Endodermal cell (in vitro differentiated cells): Measurements from ENCODE around the gene MTF1. TPM values are rescaled to one million over a fixed set of nuclear protein-coding genes. Genes with fewer than 3 reads are reported as not detected.

Experiments used
- DNase-seq: peaks from one replicate; pipeline ENCODE4 v3.0.0-alpha.2; 2017
- H3K27ac ChIP-seq: 2 replicates; pipeline ENCODE4 v1.5.1; 2013; ENCODE audit warnings: mild to moderate bottlenecking, low read depth, low read length, moderate library complexity
- H3K27me3 ChIP-seq: 2 replicates; pipeline ENCODE4 v1.6.1; 2013; ENCODE audit warnings: mild to moderate bottlenecking, low read length, moderate library complexity; ENCODE audit not compliant: insufficient read depth, control insufficient read depth, poor library complexity, severe bottlenecking
- H3K36me3 ChIP-seq: 2 replicates; pipeline ENCODE4 v1.7.0; 2013; ENCODE audit warnings: mild to moderate bottlenecking, low read length, moderate library complexity; ENCODE audit not compliant: control insufficient read depth, insufficient read depth
- H3K4me1 ChIP-seq: one replicate; pipeline ENCODE4 v1.7.0; 2013; ENCODE audit warnings: low read length; ENCODE audit not compliant: control insufficient read depth, insufficient read depth
- H3K4me3 ChIP-seq: 2 replicates; pipeline ENCODE4 v1.5.1; 2013; ENCODE audit warnings: mild to moderate bottlenecking, low read length, moderate library complexity
- H3K9ac ChIP-seq: 2 replicates; pipeline ENCODE4 v1.6.1; 2013; ENCODE audit warnings: mild to moderate bottlenecking, low read length, moderate library complexity; ENCODE audit not compliant: poor library complexity, severe bottlenecking; ENCODE audit errors: extremely low read depth
- H3K9me3 ChIP-seq: 2 replicates; pipeline ENCODE4 v1.6.1; 2013; ENCODE audit warnings: mild to moderate bottlenecking, low read length, moderate library complexity; ENCODE audit not compliant: control insufficient read depth
- H3K27ac Mint-ChIP-seq: 2 replicates; pipeline ENCODE4 v1.8.0; 2020; ENCODE audit warnings: mixed read lengths
- H3K27me3 Mint-ChIP-seq: 2 replicates; pipeline ENCODE4 v1.8.0; 2021; ENCODE audit warnings: mild to moderate bottlenecking, mixed read lengths; ENCODE audit not compliant: insufficient read depth
- H3K36me3 Mint-ChIP-seq: 2 replicates; pipeline ENCODE4 v1.8.0; 2020; ENCODE audit warnings: low read depth, mixed read lengths
- H3K4me1 Mint-ChIP-seq: 2 replicates; pipeline ENCODE4 v1.8.0; 2020; ENCODE audit warnings: mixed read lengths
- H3K4me3 Mint-ChIP-seq: 2 replicates; pipeline ENCODE4 v1.8.0; 2020; ENCODE audit warnings: mild to moderate bottlenecking, moderate library complexity, mixed read lengths
- H3K9me3 Mint-ChIP-seq: 2 replicates; pipeline ENCODE4 v1.8.0; 2020; ENCODE audit warnings: mild to moderate bottlenecking, mixed read lengths
- CTCF ChIP-seq: fragments of 200-600 bp; sonication (generic); conservative IDR thresholded peaks from 2 replicates; pipeline ENCODE4 v1.5.0; 2021; ENCODE audit warnings: antibody characterized with exemption, mild to moderate bottlenecking
- WGBS, 2 experiments: methylation state at CpG; one replicate each; pipeline versions ENCODE4 v1.1.5 to v1.1.7; 2013; ENCODE audit warnings: missing lambda C conversion rate in 2 of 2, mixed read lengths in 1 of 2; ENCODE audit not compliant: insufficient coverage in 1 of 2, insufficient read length in 1 of 2; 5-methylcytosine and 5-hydroxymethylcytosine counted together
- total RNA-seq, 2 donors: library from RNA; stranded (reverse); fragmentation: NEBNext Ultra II Directional in 1 of 2; extraction: Animal tissue kit (Norgen Biotek cat#: 25700) in 1 of 2; gene quantifications; 2 replicates in 1 of 2; 3 replicates in 1 of 2; pipeline ENCODE4 v1.2.1, GENCODE V29; 2021

Gene MTF1
- total RNA-seq, 2 donors from 2014 or later = 16.6 to 17.1 TPM

- H3K27me3 ChIP-seq = no peaks in the 10 kb centered on the region
- no peaks in the 10 kb centered on the region for H3K9me3 ChIP-seq
- no peak for TF ChIP-seq CTCF
- no peak overlapping the region for H3K4me3 Mint-ChIP-seq
- H3K27ac Mint-ChIP-seq = no peak overlapping the region
- H3K9me3 Mint-ChIP-seq = no peaks in the 10 kb centered on the region
- no peaks in the 10 kb centered on the region for H3K4me1 ChIP-seq
- no peak overlapping the region for H3K4me3 ChIP-seq
- 67 to 88% methylated on average over 3 to 12 of the region's 12 CpGs for WGBS, 2 experiments
- H3K36me3 Mint-ChIP-seq = peaks cover 46% of the 10 kb centered on the region
- no peak overlapping the region for H3K9ac ChIP-seq
- no peaks in the 10 kb centered on the region for H3K27me3 Mint-ChIP-seq
- no peaks in the 10 kb centered on the region for H3K4me1 Mint-ChIP-seq
- peaks cover 53% of the 10 kb centered on the region for H3K36me3 ChIP-seq
- no peak overlapping the region for H3K27ac ChIP-seq
- DNase-seq = no peak
Observed at GRCh38 chr1:37828410-37829074, 30.9 kb downstream of the MTF1 start.

GRCh38 chr1:37825506-37825905, 33.9 kb downstream of the MTF1 start:
- Mint-ChIP-seq H3K27me3 (no peaks in the 10 kb centered on the region), H3K36me3 (peaks cover 51% of the 10 kb centered on the region), H3K4me3 (no peak overlapping the region), H3K4me1 (no peaks in the 10 kb centered on the region), H3K9me3 (no peaks in the 10 kb centered on the region), H3K27ac (no peak overlapping the region)
- WGBS, 2 experiments = 98 to 100% methylated on average over 2 of the region's 2 CpGs
- Histone ChIP-seq H3K9ac (no peak overlapping the region), H3K9me3 (no peaks in the 10 kb centered on the region), H3K4me1 (no peaks in the 10 kb centered on the region), H3K4me3 (no peak overlapping the region), H3K36me3 (peaks cover 52% of the 10 kb centered on the region), H3K27ac (no peak overlapping the region), H3K27me3 (no peaks in the 10 kb centered on the region)
- no peak for TF ChIP-seq CTCF
- DNase-seq = no peak

- no peak overlapping the region for H3K9ac ChIP-seq
- H3K36me3 Mint-ChIP-seq = peaks cover 51% of the 10 kb centered on the region
- no peak for DNase-seq
- no peaks in the 10 kb centered on the region for H3K9me3 ChIP-seq
- H3K27me3 Mint-ChIP-seq = no peaks in the 10 kb centered on the region
- H3K4me3 ChIP-seq = no peak overlapping the region
- H3K4me1 Mint-ChIP-seq = no peaks in the 10 kb centered on the region
- 94% methylated on average over 2 of the region's 2 CpGs; no CpG with 5 or more reads in 1 of the 2 experiments for WGBS, 2 experiments
- no peaks in the 10 kb centered on the region for H3K27me3 ChIP-seq
- no peaks in the 10 kb centered on the region for H3K4me1 ChIP-seq
- no peaks in the 10 kb centered on the region for H3K9me3 Mint-ChIP-seq
- TF ChIP-seq CTCF = no peak
- H3K4me3 Mint-ChIP-seq = no peak overlapping the region
- H3K27ac ChIP-seq = no peak overlapping the region
- H3K36me3 ChIP-seq = peaks cover 49% of the 10 kb centered on the region
- no peak overlapping the region for H3K27ac Mint-ChIP-seq
Observed at GRCh38 chr1:37824001-37824400, 35.4 kb downstream of the MTF1 start.
